GM19468 (cell line): Measurements from ENCODE around the gene CC2D1B.

Experiments
- ATAC-seq: cut with Tn5 transposase; IDR thresholded peaks from one replicate; pipeline ENCODE4 v1.9.1; 2021; ENCODE audit warnings: mild to moderate bottlenecking, moderate library complexity, moderate number of reproducible peaks; ENCODE audit not compliant: unreplicated experiment; ENCODE audit errors: extremely low read depth

Gene CC2D1B

DNA sequence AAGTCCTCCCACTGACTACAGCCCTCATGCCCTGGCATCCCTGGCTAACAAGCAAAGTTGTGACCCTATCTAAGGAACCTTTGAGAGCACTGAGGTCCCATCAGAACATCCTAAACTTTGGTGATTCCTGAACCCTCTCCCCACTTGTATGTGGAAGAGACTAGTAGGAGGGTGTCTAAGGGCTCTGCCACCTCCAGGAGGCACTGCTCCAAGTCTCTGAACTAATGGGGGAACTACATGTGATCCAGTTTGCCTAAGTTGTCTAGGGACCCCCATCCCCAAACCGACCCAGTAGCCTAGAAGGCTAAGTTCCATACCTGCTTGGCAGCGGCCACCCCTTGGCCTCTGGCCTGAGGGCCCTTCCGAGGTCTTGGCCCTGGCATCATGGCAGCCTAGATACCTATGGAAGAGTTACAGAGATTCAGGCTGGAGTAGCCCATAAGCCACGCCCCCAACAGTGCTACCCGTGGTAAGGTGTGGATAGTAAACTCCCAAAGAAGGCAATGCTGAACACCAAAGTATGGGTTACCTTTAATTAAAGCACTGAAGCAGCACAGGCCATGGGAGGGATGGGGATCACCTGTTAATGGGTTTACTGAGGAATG lies 1.7 kb downstream of the CC2D1B start:
- no peak for ATAC-seq

GRCh38 chr1:52360595-52360968 lies 5.4 kb downstream of the CC2D1B start:
- ATAC-seq = no peak

- no peak for ATAC-seq
These were observed 6.1 kb downstream of the CC2D1B start for GRCh38 chr1:52359676-52360594.

- no peak for ATAC-seq
These were observed 7.0 kb downstream of the CC2D1B start for GRCh38 chr1:52358851-52359497.

- ATAC-seq = no peak
These were observed 8.6 kb downstream of the CC2D1B start for GRCh38 chr1:52357397-52357796.

DNA sequence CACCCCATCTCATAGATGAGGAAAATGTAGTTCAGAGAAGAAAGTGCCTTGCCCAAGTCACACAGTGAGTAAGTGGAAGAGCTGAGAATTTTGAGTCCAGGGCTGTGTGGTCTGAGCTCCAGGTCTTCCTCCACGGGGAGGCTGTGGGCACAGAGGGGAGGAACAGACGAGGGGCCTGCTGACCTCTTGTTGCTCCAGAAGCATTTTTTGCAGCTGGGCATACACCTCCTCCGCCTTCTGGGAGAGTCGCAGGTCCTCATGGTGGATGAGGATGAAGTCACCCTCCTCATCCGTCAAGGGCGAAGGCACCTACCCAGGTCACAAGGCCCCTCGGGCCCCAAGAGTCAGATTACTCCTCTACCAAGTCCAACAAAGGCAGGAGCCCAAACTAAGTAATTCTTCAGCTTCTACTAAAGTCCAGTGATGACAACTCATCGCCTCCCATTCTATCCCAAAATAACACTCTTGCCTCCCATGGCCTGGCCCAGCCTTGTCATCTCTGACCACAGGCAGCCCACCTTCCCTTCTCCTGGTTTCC lies 9.1 kb downstream of the CC2D1B start:
- no peak for ATAC-seq

- ATAC-seq = no peak
These were observed 10.0 kb downstream of the CC2D1B start for GRCh38 chr1:52355847-52356505.

GRCh38 chr1:52355436-52355835 lies 10.6 kb downstream of the CC2D1B start:
- ATAC-seq = no peak

- ATAC-seq = no peak
These were observed 13.3 kb downstream of the CC2D1B start for GRCh38 chr1:52352690-52353089.

DNA sequence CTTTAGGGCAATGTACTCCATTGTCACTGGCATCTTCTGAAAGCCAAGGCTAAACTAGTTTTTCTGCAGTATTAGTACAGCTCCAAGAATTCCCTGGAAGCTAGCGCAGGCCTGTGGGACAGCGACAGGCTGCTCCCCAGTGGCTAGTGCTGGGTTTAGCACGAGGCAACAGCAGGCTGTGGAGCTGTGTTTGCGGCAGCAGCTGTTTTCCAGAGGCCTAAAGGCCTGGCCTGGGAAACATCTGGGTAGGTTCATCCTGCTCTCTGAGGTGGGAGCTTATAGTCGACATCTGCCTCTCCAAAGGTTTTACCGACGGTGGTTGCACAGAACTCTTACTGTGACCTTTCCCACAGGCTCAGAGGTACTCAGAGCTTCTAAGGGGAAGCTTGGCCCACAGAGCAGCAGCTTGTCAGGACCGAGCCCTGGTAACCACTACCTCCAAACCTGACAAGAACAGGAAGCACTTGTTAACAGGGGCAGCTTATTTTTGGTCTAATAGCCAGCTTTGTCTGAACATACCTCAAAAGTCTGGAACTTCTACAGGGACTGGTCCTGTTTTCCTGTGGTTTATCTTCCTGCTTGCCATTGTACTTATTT lies 17.2 kb downstream of the CC2D1B start:
- ATAC-seq = no peak

DNA sequence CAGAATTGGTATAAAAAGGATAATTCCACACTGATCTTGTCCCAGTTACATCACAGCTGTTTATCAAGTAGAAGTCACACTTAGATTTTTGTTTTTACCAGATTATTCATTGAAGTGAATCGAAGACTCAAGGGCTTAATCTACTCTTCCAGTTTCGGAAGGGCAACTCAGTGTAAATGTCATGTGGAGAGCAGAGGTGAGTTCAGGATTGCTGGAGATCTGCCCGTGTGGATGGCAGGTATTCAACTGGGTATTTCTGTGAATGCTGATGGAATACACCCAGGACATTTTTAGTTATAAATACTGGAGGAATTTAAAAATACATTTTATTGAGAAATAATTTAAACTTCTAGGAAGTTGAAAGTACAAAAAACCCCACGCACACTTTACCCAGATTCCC lies 19.4 kb downstream of the CC2D1B start:
- ATAC-seq = no peak

DNA sequence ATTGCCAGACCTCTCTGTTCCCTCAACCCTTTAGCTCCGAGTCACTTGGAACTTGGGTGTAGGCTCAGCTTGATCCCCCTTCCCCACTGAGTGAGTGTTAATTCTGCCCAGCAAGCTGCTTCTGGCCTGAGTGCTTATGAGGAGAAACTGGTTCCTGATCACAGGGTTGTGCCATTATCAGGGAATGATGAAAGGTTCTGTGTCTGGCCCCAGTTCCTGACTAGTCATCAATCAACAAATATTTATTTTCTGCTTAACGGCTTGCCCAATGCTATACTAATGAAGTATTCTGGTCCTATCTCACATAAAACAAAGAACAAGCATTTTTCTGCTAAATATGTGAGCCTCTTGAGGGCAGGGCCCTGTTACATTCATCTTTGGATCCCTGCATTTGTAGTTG lies 20.8 kb downstream of the CC2D1B start:
- ATAC-seq = no peak

GRCh38 chr1:52343979-52344378 lies 22.0 kb downstream of the CC2D1B start:
- no peak for ATAC-seq

- no peak for ATAC-seq
These were observed 24.2 kb downstream of the CC2D1B start for GRCh38 chr1:52341655-52342260.

GRCh38 chr1:52337439-52337838 lies 28.6 kb downstream of the CC2D1B start:
- no peak for ATAC-seq

DNA sequence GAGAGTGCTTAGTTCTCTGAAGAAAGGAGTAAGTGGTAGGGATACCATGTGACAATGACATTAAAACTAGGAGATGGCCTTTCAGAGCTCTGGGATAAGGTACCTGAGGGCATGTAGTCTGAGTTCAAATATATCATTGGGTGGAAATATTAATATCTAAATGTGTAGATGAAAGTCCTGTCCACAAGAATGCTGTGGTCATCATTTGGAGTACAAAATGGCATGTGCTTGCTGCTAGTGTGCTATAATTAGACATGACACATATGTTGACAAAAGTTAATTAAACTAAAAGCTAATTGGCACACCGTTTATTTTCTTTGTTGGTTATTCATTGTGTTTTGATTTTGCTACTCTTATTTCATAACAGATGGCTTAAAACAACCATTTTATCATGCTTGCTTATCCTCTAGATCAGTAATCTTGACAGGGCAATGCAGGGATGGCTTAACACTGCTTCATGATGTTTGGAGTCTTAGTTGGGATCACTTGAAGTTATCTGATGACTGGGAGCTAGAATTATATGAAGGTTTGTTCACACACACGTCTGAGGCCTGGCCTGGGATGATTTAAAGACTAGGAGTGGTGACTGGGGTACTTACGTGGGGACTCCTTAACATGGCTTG lies 31.0 kb downstream of the CC2D1B start:
- no peak for ATAC-seq

DNA sequence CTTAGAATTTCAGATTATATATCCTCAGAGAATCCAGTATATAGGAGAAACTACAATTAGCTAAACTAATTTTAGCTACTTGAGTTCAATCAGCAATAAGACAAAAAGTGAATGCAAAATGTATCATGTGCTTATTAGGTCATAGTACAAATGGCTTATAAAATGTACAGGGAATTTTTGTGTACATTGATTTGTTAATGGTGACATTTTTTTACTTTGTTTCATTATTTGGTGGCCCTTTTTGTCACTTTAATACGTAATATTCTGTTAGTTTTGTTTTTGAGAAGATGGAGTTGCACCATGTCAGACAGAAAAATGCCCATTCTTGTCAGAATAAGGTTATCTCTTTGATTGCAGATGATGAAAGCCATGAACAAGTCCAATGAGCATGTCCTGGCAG lies 33.6 kb downstream of the CC2D1B start:
- no peak for ATAC-seq

- ATAC-seq = no peak
These were observed 37.4 kb downstream of the CC2D1B start for GRCh38 chr1:52328615-52329014.

DNA sequence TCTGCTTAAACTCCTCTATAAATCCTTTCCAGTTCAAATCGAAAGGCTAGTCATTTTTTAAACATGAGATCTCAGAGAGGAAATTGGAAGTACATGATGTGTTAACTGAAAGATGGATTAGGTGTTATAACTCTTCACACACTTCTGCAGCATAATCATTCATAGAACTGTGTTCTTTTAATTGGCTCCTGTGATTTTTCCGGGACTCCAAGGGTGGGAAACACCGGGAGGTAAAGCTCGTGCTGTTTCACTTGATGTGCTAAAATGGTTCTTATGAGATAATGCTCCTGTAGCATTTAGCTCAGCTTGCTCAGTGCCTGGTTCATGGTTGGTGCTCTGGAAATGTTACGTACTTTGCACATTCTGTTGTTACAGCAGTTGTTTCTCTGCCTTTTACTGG lies 40.2 kb downstream of the CC2D1B start:
- no peak for ATAC-seq
